H9 (cell line): Measurements from ENCODE around the gene CCDC186. TPM values are rescaled to one million over a fixed set of nuclear protein-coding genes. Genes with fewer than 3 reads are reported as not detected.

Experiments
- DNase-seq: peaks from one replicate; pipeline ENCODE4 v3.0.0-alpha.2; 2017
- H2AFZ ChIP-seq: one replicate; pipeline ENCODE4 v1.6.1; 2013; ENCODE audit warnings: mild to moderate bottlenecking, low read length, control low read depth, moderate library complexity
- H2AK5ac ChIP-seq: 2 replicates; pipeline ENCODE4 v1.6.1; 2013; ENCODE audit warnings: low read length, control low read depth, mixed read lengths; ENCODE audit not compliant: insufficient read length
- H2BK120ac ChIP-seq: one replicate; pipeline ENCODE4 v1.6.1; 2013; ENCODE audit warnings: low read depth, mild to moderate bottlenecking, low read length, control low read depth, inconsistent platforms; ENCODE audit not compliant: poor library complexity, severe bottlenecking
- H2BK12ac ChIP-seq: 2 replicates; pipeline ENCODE4 v1.6.1; 2013; ENCODE audit warnings: low read length, control low read depth, mixed read lengths, low read depth; ENCODE audit not compliant: insufficient read length
- H2BK15ac ChIP-seq: 2 replicates; pipeline ENCODE4 v1.6.1; 2013; ENCODE audit warnings: low read depth, low read length, control low read depth
- H2BK20ac ChIP-seq: one replicate; pipeline ENCODE4 v1.6.1; 2013; ENCODE audit warnings: low read depth, mild to moderate bottlenecking, low read length, control low read depth, inconsistent platforms; ENCODE audit not compliant: poor library complexity, severe bottlenecking
- H2BK5ac ChIP-seq: 2 replicates; pipeline ENCODE4 v1.6.1; 2013; ENCODE audit warnings: low read length, control low read depth, mixed read lengths; ENCODE audit not compliant: insufficient read length
- H3K14ac ChIP-seq: 2 replicates; pipeline ENCODE4 v1.6.1; 2013; ENCODE audit warnings: low read length, control low read depth; ENCODE audit not compliant: insufficient read depth
- H3K18ac ChIP-seq: 2 replicates; pipeline ENCODE4 v1.6.1; 2013; ENCODE audit warnings: low read depth, mild to moderate bottlenecking, mixed read lengths, low read length, control low read depth; ENCODE audit not compliant: insufficient read length
- H3K23ac ChIP-seq: 2 replicates; pipeline ENCODE4 v1.6.1; 2013; ENCODE audit warnings: low read length, control low read depth, mixed read lengths, low read depth; ENCODE audit not compliant: insufficient read length
- H3K23me2 ChIP-seq: 2 replicates; pipeline ENCODE4 v1.6.1; 2013; ENCODE audit warnings: low read depth, mild to moderate bottlenecking, mixed read lengths, low read length, control low read depth; ENCODE audit not compliant: insufficient read length, poor library complexity, severe bottlenecking
- H3K27ac ChIP-seq: 2 replicates; pipeline ENCODE4 v1.5.1; 2013; ENCODE audit warnings: low read length, control low read depth, mixed read lengths, low read depth; ENCODE audit not compliant: insufficient read length
- H3K27me3 ChIP-seq: 2 replicates; pipeline ENCODE4 v1.6.1; 2013; ENCODE audit warnings: low read length, control low read depth, inconsistent platforms; ENCODE audit not compliant: insufficient read depth
- H3K4ac ChIP-seq: 2 replicates; pipeline ENCODE4 v1.6.1; 2013; ENCODE audit warnings: low read depth, mild to moderate bottlenecking, control low read depth, inconsistent platforms, low read length, moderate library complexity
- H3K4me1 ChIP-seq: 2 replicates; pipeline ENCODE4 v1.6.1; 2013; ENCODE audit warnings: low read length, control low read depth, inconsistent platforms; ENCODE audit not compliant: insufficient read depth
- H3K4me2 ChIP-seq: 2 replicates; pipeline ENCODE4 v1.6.1; 2013; ENCODE audit warnings: low read length, control low read depth, mixed read lengths; ENCODE audit not compliant: insufficient read length, insufficient read depth
- H3K56ac ChIP-seq: 2 replicates; pipeline ENCODE4 v1.6.1; 2013; ENCODE audit warnings: low read depth, mild to moderate bottlenecking, mixed read lengths, low read length, control low read depth; ENCODE audit not compliant: insufficient read length
- H3K79me1 ChIP-seq: 2 replicates; pipeline ENCODE4 v1.6.1; 2013; ENCODE audit warnings: low read depth, mild to moderate bottlenecking, moderate library complexity, low read length, control low read depth, inconsistent platforms; ENCODE audit not compliant: insufficient read depth, poor library complexity, severe bottlenecking
- H3K79me2 ChIP-seq: 2 replicates; pipeline ENCODE4 v1.6.1; 2013; ENCODE audit warnings: low read length, control low read depth, inconsistent platforms; ENCODE audit not compliant: insufficient read depth
- H3K9ac ChIP-seq: 2 replicates; pipeline ENCODE4 v1.6.1; 2013; ENCODE audit warnings: low read length, control low read depth, mixed read lengths; ENCODE audit not compliant: insufficient read length; ENCODE audit errors: extremely low read depth
- H3K9me3 ChIP-seq: one replicate; pipeline ENCODE4 v1.6.1; 2013; ENCODE audit warnings: low read depth, low read length, inconsistent platforms; ENCODE audit not compliant: control insufficient read depth
- H3T11ph ChIP-seq: one replicate; pipeline ENCODE4 v1.6.1; 2013; ENCODE audit warnings: mild to moderate bottlenecking, low read length, control low read depth, inconsistent platforms
- H4K20me1 ChIP-seq: one replicate; pipeline ENCODE4 v1.6.1; 2013; ENCODE audit not compliant: control insufficient read depth, insufficient read length, insufficient read depth
- H4K5ac ChIP-seq: 2 replicates; pipeline ENCODE4 v1.6.1; 2013; ENCODE audit warnings: low read depth, mild to moderate bottlenecking, mixed read lengths, low read length, control low read depth; ENCODE audit not compliant: insufficient read length
- H4K8ac ChIP-seq: replicated peaks from 2 replicates; pipeline ENCODE4 v1.6.1; 2013; ENCODE audit warnings: low read length, control low read depth, mixed read lengths, low read depth; ENCODE audit not compliant: insufficient read length
- H4K91ac ChIP-seq: 2 replicates; pipeline ENCODE4 v1.6.1; 2013; ENCODE audit warnings: low read depth, mild to moderate bottlenecking, moderate library complexity, mixed read lengths, low read length, control low read depth; ENCODE audit not compliant: insufficient read length
- H3K27ac Mint-ChIP-seq, 3 experiments: 2 replicates in 2 of 3; 3 replicates in 1 of 3; pipeline ENCODE4 v1.8.0; 2020 to 2021; ENCODE audit warnings: mixed read lengths in 3 of 3, mild to moderate bottlenecking in 1 of 3, moderate library complexity in 1 of 3
- H3K27me3 Mint-ChIP-seq: 2 replicates; pipeline ENCODE4 v1.8.0; 2021; ENCODE audit warnings: low read depth, mild to moderate bottlenecking, moderate library complexity, mixed read lengths
- H3K36me3 Mint-ChIP-seq, 3 experiments: 2 replicates in 2 of 3; 3 replicates in 1 of 3; pipeline ENCODE4 v1.8.0; 2020 to 2021; ENCODE audit warnings: low read depth in 3 of 3, mixed read lengths in 3 of 3; ENCODE audit not compliant: insufficient read depth in 1 of 3
- H3K4me1 Mint-ChIP-seq, 2 experiments: 2 replicates each; pipeline ENCODE4 v1.8.0; 2020; ENCODE audit warnings: mixed read lengths in 2 of 2
- H3K4me3 Mint-ChIP-seq, 2 experiments: 2 replicates in 1 of 2; 3 replicates in 1 of 2; pipeline ENCODE4 v1.8.0; 2020 to 2021; ENCODE audit warnings: mild to moderate bottlenecking in 2 of 2, mixed read lengths in 2 of 2, moderate library complexity in 1 of 2
- H3K9me3 Mint-ChIP-seq, 2 experiments: 2 replicates in 1 of 2; 3 replicates in 1 of 2; pipeline ENCODE4 v1.8.0; 2020; ENCODE audit warnings: mild to moderate bottlenecking in 2 of 2, mixed read lengths in 2 of 2, moderate library complexity in 1 of 2
- WGBS: extraction: QIAGEN DNeasy Blood & Tissue Kit; methylation state at CpG from one replicate; pipeline ENCODE4 v1.1.7; 2013; ENCODE audit warnings: missing lambda C conversion rate, low lambda C conversion rate, mixed read lengths; ENCODE audit not compliant: insufficient read length; ENCODE audit errors: extremely low coverage; 5-methylcytosine and 5-hydroxymethylcytosine counted together
- total RNA-seq: library from RNA; stranded (reverse); gene quantifications from 2 replicates; pipeline ENCODE4 v1.2.1, GENCODE V29; 2021
- TF ChIP-seq, protein P1 (sequence below): fragments of 200-600 bp; sonication (generic); conservative IDR thresholded peaks from 3 replicates; pipeline ENCODE4 v1.8.0; 2021; ENCODE audit warnings: antibody characterized with exemption, mild to moderate bottlenecking

Gene CCDC186
- total RNA-seq, 1 experiment from 2014 or later: 16.7 TPM

DNA sequence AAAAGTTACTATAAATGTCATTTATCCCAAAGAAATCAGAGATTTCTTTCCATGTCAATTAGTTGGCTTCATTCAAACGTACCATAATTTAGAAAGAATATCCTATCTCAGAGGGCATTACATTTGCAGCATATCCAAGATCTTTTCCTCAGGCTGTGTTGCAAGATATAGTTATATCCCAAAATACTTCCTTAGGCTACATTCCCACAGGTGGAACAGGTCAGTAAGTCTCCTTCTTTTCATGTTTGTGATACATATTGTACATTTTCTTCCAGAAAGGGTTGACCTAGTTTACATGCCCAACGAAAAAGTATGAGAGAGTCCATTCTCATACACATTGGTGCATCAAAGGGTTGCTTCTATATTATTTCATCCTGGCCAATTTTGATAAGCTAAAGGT, 38.1 kb upstream of the CCDC186 start:
- Mint-ChIP-seq H3K9me3 (no peaks in the 10 kb centered on the region; a peak in 1 of 5 replicates), H3K4me3 (no peak overlapping the region), H3K4me1 (no peaks in the 10 kb centered on the region), H3K36me3 (no peaks in the 10 kb centered on the region), H3K27me3 (peaks cover 2% of the 10 kb centered on the region; the same call in 1 of the 2 replicates), H3K27ac (no peak overlapping the region)
- H3K4me2 ChIP-seq: no peak overlapping the region
- TF ChIP-seq, protein P1, sequence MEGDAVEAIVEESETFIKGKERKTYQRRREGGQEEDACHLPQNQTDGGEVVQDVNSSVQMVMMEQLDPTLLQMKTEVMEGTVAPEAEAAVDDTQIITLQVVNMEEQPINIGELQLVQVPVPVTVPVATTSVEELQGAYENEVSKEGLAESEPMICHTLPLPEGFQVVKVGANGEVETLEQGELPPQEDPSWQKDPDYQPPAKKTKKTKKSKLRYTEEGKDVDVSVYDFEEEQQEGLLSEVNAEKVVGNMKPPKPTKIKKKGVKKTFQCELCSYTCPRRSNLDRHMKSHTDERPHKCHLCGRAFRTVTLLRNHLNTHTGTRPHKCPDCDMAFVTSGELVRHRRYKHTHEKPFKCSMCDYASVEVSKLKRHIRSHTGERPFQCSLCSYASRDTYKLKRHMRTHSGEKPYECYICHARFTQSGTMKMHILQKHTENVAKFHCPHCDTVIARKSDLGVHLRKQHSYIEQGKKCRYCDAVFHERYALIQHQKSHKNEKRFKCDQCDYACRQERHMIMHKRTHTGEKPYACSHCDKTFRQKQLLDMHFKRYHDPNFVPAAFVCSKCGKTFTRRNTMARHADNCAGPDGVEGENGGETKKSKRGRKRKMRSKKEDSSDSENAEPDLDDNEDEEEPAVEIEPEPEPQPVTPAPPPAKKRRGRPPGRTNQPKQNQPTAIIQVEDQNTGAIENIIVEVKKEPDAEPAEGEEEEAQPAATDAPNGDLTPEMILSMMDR: no peak
- H2BK15ac ChIP-seq: no peak overlapping the region
- H3K18ac ChIP-seq: no peak overlapping the region
- no peak overlapping the region for H3K27ac ChIP-seq
- no peaks in the 10 kb centered on the region for H3K23me2 ChIP-seq
- H3K14ac ChIP-seq: no peak overlapping the region
- WGBS: no CpG with 5 or more reads among the region's 2 CpGs
- no peaks in the 10 kb centered on the region for H3K27me3 ChIP-seq
- DNase-seq: no peak
- no peak overlapping the region for H4K8ac ChIP-seq
- H2AFZ ChIP-seq: no peak overlapping the region
- no peaks in the 10 kb centered on the region for H3K79me1 ChIP-seq
- no peak overlapping the region for H3K56ac ChIP-seq
- H3K23ac ChIP-seq: no peak overlapping the region
- no peak overlapping the region for H3K9ac ChIP-seq
- H2BK12ac ChIP-seq: no peak overlapping the region
- no peak overlapping the region for H4K5ac ChIP-seq
- H4K91ac ChIP-seq: no peak overlapping the region
- H3T11ph ChIP-seq: no peak overlapping the region
- no peak overlapping the region for H2AK5ac ChIP-seq
- H4K20me1 ChIP-seq: no peaks in the 10 kb centered on the region
- H3K4me1 ChIP-seq: no peaks in the 10 kb centered on the region
- H2BK20ac ChIP-seq: no peak overlapping the region
- H2BK120ac ChIP-seq: no peak overlapping the region
- no peak overlapping the region for H3K4ac ChIP-seq
- no peaks in the 10 kb centered on the region for H3K79me2 ChIP-seq
- H2BK5ac ChIP-seq: no peak overlapping the region
- no peaks in the 10 kb centered on the region for H3K9me3 ChIP-seq
